IgD-negative memory B cell (primary cell): ENCODE results near the gene DNAH2. TPM values are rescaled to one million over a fixed set of nuclear protein-coding genes. Genes with fewer than 3 reads are reported as not detected.
A peak's percentile ranks its signal among the peaks of the same experiment; 100 is the strongest.

Experiments
- H3K27ac Mint-ChIP-seq, 3 donors: one replicate each; pipeline ENCODE4 v1.8.0; 2020 to 2022; ENCODE audit warnings: mild to moderate bottlenecking in 3 of 3, mixed read lengths in 3 of 3, moderate library complexity in 1 of 3
- H3K27me3 Mint-ChIP-seq: one replicate; pipeline ENCODE4 v1.8.0; 2021; ENCODE audit warnings: mixed read lengths
- H3K36me3 Mint-ChIP-seq: one replicate; pipeline ENCODE4 v1.8.0; 2020; ENCODE audit warnings: mild to moderate bottlenecking, mixed read lengths
- H3K4me1 Mint-ChIP-seq, 3 donors: one replicate each; pipeline ENCODE4 v1.8.0; 2020 to 2022; ENCODE audit warnings: mixed read lengths in 3 of 3, mild to moderate bottlenecking in 1 of 3
- H3K4me3 Mint-ChIP-seq, 4 donors: one replicate each; pipeline ENCODE4 v1.8.0; 2020 to 2022; ENCODE audit warnings: mild to moderate bottlenecking in 4 of 4, mixed read lengths in 4 of 4, moderate library complexity in 3 of 4
- H3K9me3 Mint-ChIP-seq, 3 donors: one replicate each; pipeline ENCODE4 v1.8.0; 2020 to 2021; ENCODE audit warnings: mixed read lengths in 3 of 3, mild to moderate bottlenecking in 1 of 3
- polyA plus RNA-seq: library from polyadenylated mRNA; unstranded; fragments of 300-500 nt; fragmentation: Illumina TruSeq; gene quantifications from one replicate; pipeline ENCODE4 v1.2.3, GENCODE V29; 2021

The DNAH2 gene
- polyA plus RNA-seq, 1 donor from 2014 or later = not detected

GRCh38 chr17:7732981-7733539 lies 15.5 kb downstream of the DNAH2 start:
- H3K4me1 Mint-ChIP-seq = peaks cover 4 to 7% (median 6%) of the 10 kb centered on the region in 3 donors
- peaks cover 5% of the 10 kb centered on the region for H3K27me3 Mint-ChIP-seq
- no peaks in the 10 kb centered on the region for H3K36me3 Mint-ChIP-seq
- no peaks in the 10 kb centered on the region for H3K9me3 Mint-ChIP-seq
- H3K27ac Mint-ChIP-seq = no peak overlapping the region
- H3K4me3 Mint-ChIP-seq = no peak overlapping the region

DNA sequence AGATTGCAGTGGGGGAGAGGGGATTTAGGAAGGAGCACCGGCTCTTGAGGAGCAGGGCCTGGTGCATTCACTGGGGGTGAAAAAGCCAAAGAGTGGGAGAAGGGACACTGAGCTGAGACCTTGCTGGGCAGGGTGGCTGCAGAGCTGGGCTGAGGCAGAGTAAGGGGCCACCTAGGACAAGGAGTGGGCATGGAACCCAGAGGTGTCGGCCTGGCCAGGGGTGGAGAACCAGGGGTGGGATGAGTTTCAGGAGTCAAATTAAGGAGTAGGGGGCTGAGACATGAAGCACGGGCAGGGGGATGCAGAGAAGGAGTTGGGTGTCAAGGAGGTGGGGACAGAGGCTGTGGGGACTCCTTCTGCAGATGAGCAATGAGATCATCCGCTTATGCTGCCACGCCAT lies 20.1 kb downstream of the DNAH2 start:
- Mint-ChIP-seq H3K27me3 (peaks cover 5% of the 10 kb centered on the region), H3K27ac (no peak overlapping the region), H3K36me3 (no peaks in the 10 kb centered on the region), H3K9me3 (no peaks in the 10 kb centered on the region), H3K4me1 (peaks cover 0 to 1% (median 0%) of the 10 kb centered on the region in 3 donors), H3K4me3 (no peak overlapping the region)

DNA sequence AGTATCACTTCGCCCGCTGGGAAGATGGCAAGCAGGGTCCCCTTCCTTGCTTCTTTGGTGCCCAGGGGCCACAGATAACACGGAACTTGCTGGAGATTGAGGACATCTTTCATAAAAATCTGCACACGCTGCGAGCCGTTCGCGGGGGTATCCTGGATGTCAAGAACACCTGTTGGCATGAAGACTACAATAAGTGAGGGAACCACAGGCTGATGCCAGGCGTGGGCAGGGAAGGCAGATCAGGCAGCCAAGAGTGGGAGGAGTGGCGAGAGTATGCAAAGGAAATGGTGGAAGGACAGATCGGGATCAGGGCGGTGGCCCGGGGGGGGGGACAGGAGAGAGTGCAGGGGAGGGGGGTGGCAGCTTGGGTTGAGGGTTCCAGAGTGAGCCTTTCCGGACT lies 22.2 kb downstream of the DNAH2 start:
- Mint-ChIP-seq H3K36me3 (peaks cover 4% of the 10 kb centered on the region), H3K27me3 (peaks cover 9% of the 10 kb centered on the region), H3K27ac (no peak overlapping the region), H3K4me1 (peaks cover 0 to 1% (median 0%) of the 10 kb centered on the region in 3 donors), H3K4me3 (no peak overlapping the region), H3K9me3 (no peaks in the 10 kb centered on the region)

GRCh38 chr17:7740481-7741001 lies 23.0 kb downstream of the DNAH2 start:
- Mint-ChIP-seq H3K4me1 (peaks cover 0 to 1% (median 0%) of the 10 kb centered on the region in 3 donors), H3K4me3 (no peak overlapping the region), H3K9me3 (no peaks in the 10 kb centered on the region), H3K36me3 (peaks cover 4% of the 10 kb centered on the region), H3K27me3 (peaks cover 9% of the 10 kb centered on the region), H3K27ac (peak overlapping the region in 1 of 3 donors; percentile 78)

DNA sequence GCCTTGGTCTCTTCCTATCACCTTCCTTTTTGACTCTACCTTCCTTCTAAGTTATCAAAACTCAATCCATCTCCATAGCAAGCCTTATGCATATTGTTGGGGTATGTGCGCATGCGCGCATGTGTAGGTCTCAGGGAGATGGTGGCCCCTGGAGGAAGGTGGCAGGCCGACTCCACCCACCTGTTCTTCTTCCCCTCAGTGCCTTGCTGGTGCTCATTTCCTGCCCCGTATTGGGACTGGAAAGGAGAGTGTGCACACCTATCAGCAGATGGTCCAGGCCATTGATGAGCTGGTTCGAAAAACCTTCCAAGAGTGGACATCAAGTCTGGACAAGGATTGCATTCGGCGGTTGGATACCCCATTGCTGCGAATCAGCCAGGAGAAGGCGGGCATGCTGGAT lies 25.2 kb downstream of the DNAH2 start:
- H3K27ac Mint-ChIP-seq = no peak overlapping the region
- H3K36me3 Mint-ChIP-seq = peaks cover 4% of the 10 kb centered on the region
- H3K4me1 Mint-ChIP-seq = peaks cover 0 to 1% (median 0%) of the 10 kb centered on the region in 3 donors
- no peak overlapping the region for H3K4me3 Mint-ChIP-seq
- no peaks in the 10 kb centered on the region for H3K9me3 Mint-ChIP-seq
- peaks cover 11% of the 10 kb centered on the region for H3K27me3 Mint-ChIP-seq

DNA sequence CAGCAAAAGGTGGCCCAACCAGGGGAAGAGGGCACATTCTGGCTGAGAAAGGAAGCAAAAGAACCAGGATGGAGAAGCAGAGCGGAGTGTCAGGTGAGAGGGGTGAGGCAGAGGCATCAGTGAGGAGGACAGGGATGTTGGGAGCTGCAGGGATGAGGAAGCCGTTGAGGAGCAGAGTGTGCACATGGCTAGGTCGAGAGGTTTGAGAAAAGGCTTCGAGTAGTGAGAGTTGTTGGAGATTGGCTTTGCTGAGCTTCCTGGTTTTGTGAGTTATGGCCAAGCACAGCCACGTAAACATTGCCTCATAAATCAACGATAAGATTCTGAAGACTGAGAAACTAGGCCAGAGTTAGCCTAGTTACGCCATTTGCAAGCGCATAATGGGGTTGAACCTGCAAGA lies 26.9 kb downstream of the DNAH2 start:
- Mint-ChIP-seq H3K9me3 (no peaks in the 10 kb centered on the region), H3K4me1 (peaks cover 0 to 1% (median 0%) of the 10 kb centered on the region in 3 donors), H3K27ac (no peak overlapping the region), H3K27me3 (peaks cover 11% of the 10 kb centered on the region), H3K36me3 (peaks cover 4% of the 10 kb centered on the region), H3K4me3 (no peak overlapping the region)

- Mint-ChIP-seq H3K4me1 (peaks cover 0 to 1% (median 0%) of the 10 kb centered on the region in 3 donors), H3K9me3 (peaks cover 0 to 5% (median 4%) of the 10 kb centered on the region in 3 donors), H3K4me3 (no peak overlapping the region), H3K27ac (no peak overlapping the region), H3K27me3 (peaks cover 8% of the 10 kb centered on the region), H3K36me3 (peaks cover 4% of the 10 kb centered on the region)
These were observed 28.4 kb downstream of the DNAH2 start for GRCh38 chr17:7745748-7746470.

DNA sequence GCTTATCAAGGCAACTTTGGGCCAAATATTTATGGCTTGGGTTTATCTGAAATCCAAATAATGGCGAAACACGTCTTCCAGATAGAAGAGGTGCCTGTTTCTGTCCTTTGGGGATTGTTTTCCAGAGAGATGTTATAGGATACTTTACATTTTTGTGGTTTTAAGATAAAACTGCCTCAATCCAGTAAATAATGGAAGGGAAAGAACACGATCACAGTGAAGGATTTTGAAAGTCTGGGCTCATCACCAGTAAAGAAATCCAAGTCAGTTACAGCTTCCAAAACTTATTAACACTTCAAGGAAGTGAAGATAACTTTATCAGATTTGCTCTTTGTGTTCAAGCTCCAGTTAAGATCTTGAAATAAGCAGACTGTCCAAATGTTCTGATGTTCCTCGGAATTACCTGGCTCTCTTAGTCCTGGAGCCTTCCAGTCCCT lies 30.1 kb downstream of the DNAH2 start:
- H3K36me3 Mint-ChIP-seq = peaks cover 5% of the 10 kb centered on the region
- H3K4me1 Mint-ChIP-seq = no peaks in the 10 kb centered on the region
- H3K9me3 Mint-ChIP-seq = peaks cover 0 to 5% (median 4%) of the 10 kb centered on the region in 3 donors
- H3K27ac Mint-ChIP-seq = peak overlapping the region in 1 of 3 donors; percentile 53
- peaks cover 8% of the 10 kb centered on the region for H3K27me3 Mint-ChIP-seq
- H3K4me3 Mint-ChIP-seq = no peak overlapping the region

- Mint-ChIP-seq H3K36me3 (peaks cover 5% of the 10 kb centered on the region), H3K4me3 (no peak overlapping the region), H3K9me3 (peaks cover 0 to 5% (median 4%) of the 10 kb centered on the region in 3 donors), H3K27me3 (peaks cover 8% of the 10 kb centered on the region), H3K27ac (peak overlapping the region in 1 of 3 donors; percentile 53), H3K4me1 (no peaks in the 10 kb centered on the region)
These were observed 30.7 kb downstream of the DNAH2 start for GRCh38 chr17:7748076-7748775.

GRCh38 chr17:7750321-7750821 lies 32.8 kb downstream of the DNAH2 start:
- H3K27ac Mint-ChIP-seq = no peak overlapping the region
- peaks cover 1% of the 10 kb centered on the region for H3K36me3 Mint-ChIP-seq
- no peaks in the 10 kb centered on the region for H3K4me1 Mint-ChIP-seq
- peaks cover 9% of the 10 kb centered on the region for H3K27me3 Mint-ChIP-seq
- peaks cover 0 to 5% (median 4%) of the 10 kb centered on the region in 3 donors for H3K9me3 Mint-ChIP-seq
- H3K4me3 Mint-ChIP-seq = no peak overlapping the region

DNA sequence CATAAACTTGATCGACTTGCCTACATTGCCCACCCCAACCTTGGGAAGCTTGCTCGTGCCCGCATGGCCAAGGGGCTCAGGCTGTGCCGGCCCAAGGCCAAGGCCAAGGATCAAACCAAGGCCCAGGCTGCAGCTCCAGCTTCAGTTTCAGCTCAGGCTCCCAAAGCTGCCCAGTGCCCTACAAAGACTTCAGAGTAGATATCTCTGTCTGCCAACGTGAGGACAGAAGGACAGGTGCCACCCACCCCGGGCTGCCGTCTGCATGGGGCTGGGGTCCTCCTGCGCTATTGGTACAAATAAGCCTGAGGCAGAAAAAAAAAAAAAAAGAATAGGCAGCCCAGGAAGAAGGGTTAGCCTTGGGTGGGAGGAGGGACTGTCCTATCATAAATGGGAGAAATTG lies 37.1 kb downstream of the DNAH2 start:
- Mint-ChIP-seq H3K9me3 (peaks cover 0 to 5% (median 4%) of the 10 kb centered on the region in 3 donors), H3K36me3 (peaks cover 1% of the 10 kb centered on the region), H3K4me1 (no peaks in the 10 kb centered on the region), H3K4me3 (no peak overlapping the region), H3K27ac (no peak overlapping the region), H3K27me3 (peaks cover 8% of the 10 kb centered on the region)

DNA sequence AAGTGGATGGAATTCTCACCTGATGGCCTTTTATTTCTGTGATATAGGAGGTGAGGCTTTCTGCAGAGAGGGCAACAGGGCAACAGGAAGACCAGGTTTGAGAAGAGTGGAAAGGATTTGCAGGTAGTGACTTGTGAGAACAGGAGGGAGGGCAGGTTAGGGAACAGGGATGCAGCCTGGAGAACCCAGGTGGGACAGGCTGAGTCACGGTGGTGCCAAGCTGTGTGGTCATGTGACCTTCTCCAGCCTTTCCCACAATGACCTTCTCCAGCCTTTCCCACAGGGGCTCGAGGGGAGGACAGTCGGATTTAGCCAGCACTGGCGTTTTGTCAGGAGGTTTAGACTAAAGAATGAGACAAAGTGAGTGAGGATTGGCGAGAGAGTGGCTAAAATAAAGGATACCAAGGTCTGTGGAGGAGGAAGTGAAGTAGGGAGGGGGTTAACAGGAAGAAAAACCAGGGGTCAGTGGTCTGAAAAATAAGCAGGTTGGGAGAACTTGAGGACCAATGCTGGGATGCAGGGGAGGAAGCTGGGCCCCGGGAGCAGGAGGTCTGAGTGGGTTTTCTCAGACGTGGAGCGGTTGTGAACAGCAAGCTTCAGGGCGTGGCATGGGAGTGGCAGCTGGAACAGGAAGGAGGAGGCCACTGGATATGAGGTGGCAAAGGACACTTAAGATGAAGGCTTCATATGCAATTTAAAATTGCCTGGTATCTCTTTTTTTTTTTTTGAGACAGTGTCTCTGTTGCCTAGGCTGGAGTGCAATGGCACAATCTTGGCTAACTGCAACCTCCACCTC lies 37.7 kb downstream of the DNAH2 start:
- no peak overlapping the region for H3K4me3 Mint-ChIP-seq
- H3K27me3 Mint-ChIP-seq = peaks cover 8% of the 10 kb centered on the region
- H3K36me3 Mint-ChIP-seq = peaks cover 1% of the 10 kb centered on the region
- H3K9me3 Mint-ChIP-seq = peaks cover 0 to 2% (median 1%) of the 10 kb centered on the region in 3 donors
- no peaks in the 10 kb centered on the region for H3K4me1 Mint-ChIP-seq
- peak overlapping the region in 1 of 3 donors; percentile 16 for H3K27ac Mint-ChIP-seq

GRCh38 chr17:7756968-7757367 lies 39.4 kb downstream of the DNAH2 start:
- peaks cover 7% of the 10 kb centered on the region for H3K27me3 Mint-ChIP-seq
- H3K4me1 Mint-ChIP-seq = no peaks in the 10 kb centered on the region
- H3K9me3 Mint-ChIP-seq = no peaks in the 10 kb centered on the region
- H3K27ac Mint-ChIP-seq = no peak overlapping the region
- no peaks in the 10 kb centered on the region for H3K36me3 Mint-ChIP-seq
- H3K4me3 Mint-ChIP-seq = no peak overlapping the region

DNA sequence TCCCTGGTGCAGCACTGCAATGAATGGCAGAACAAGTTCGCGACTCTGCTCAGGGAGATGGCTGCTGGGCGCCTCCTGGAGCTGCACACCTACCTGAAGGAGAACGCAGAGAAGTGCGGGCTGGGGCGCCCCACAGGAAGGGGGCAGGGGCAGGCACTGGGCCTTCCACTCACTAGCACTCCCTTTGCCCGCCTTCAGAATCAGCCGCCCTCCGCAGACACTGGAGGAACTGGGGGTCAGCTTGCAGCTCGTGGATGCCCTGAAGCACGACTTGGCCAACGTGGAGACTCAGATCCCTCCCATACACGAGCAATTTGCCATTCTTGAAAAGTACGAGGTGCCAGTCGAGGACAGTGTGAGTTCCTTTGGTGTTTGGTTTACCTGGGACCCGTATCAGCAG lies 46.4 kb downstream of the DNAH2 start:
- Mint-ChIP-seq H3K27me3 (peaks cover 7% of the 10 kb centered on the region), H3K4me3 (no peak overlapping the region), H3K4me1 (peaks cover 0 to 1% (median 0%) of the 10 kb centered on the region in 3 donors), H3K36me3 (no peaks in the 10 kb centered on the region), H3K9me3 (no peaks in the 10 kb centered on the region), H3K27ac (no peak overlapping the region)
